CD4-positive, CD25-positive, alpha-beta regulatory T cell (primary cell): ENCODE results near the gene LRTM2. TPM values are rescaled to one million over a fixed set of nuclear protein-coding genes. Genes with fewer than 3 reads are reported as not detected.

Source experiments
- ATAC-seq, 2 donors: fragments of 150-1000 bp; cut with Tn5 transposase; one replicate each; pipeline ENCODE4 v1.10.0; 2021; ENCODE audit warnings: low read depth in 2 of 2, moderate number of reproducible peaks in 2 of 2, moderate library complexity in 1 of 2
- DNase-seq, 3 donors: peaks; one replicate each; pipeline versions ENCODE4 v3.0.0 to v3.0.0-alpha.2; 2012 to 2022; ENCODE audit warnings: mixed read lengths in 1 of 3
- H3K27ac ChIP-seq: one replicate; pipeline ENCODE4 v1.7.0; 2013; ENCODE audit warnings: mild to moderate bottlenecking, low read length; ENCODE audit not compliant: insufficient read depth, poor library complexity, severe bottlenecking
- H3K27me3 ChIP-seq: one replicate; pipeline ENCODE4 v1.7.0; 2013; ENCODE audit warnings: low read length; ENCODE audit not compliant: control insufficient read depth, insufficient read depth
- H3K36me3 ChIP-seq: one replicate; pipeline ENCODE4 v1.7.0; 2013; ENCODE audit warnings: mild to moderate bottlenecking, low read length, moderate library complexity; ENCODE audit not compliant: control insufficient read depth, insufficient read depth
- H3K4me1 ChIP-seq: 2 replicates; pipeline ENCODE4 v1.7.0; 2013; ENCODE audit warnings: mild to moderate bottlenecking, low read length; ENCODE audit not compliant: insufficient read depth, control insufficient read depth, poor library complexity, severe bottlenecking
- H3K4me3 ChIP-seq: one replicate; pipeline ENCODE4 v1.7.0; 2013; ENCODE audit warnings: low read depth, mild to moderate bottlenecking, low read length, moderate library complexity
- H3K9me3 ChIP-seq, 2 experiments: 1 replicate in 1 of 2; 2 replicates in 1 of 2; pipeline ENCODE4 v1.7.0; 2013; ENCODE audit warnings: low read length in 2 of 2, mild to moderate bottlenecking in 1 of 2, moderate library complexity in 1 of 2; ENCODE audit not compliant: control insufficient read depth in 2 of 2
- H3K27ac Mint-ChIP-seq, 3 donors: one replicate each; pipeline ENCODE4 v1.8.0; 2020 to 2022; ENCODE audit warnings: mild to moderate bottlenecking in 3 of 3, mixed read lengths in 3 of 3, moderate library complexity in 2 of 3
- H3K27me3 Mint-ChIP-seq: one replicate; pipeline ENCODE4 v1.8.0; 2022; ENCODE audit warnings: mild to moderate bottlenecking, mixed read lengths
- H3K36me3 Mint-ChIP-seq: one replicate; pipeline ENCODE4 v1.8.0; 2020; ENCODE audit warnings: mixed read lengths
- H3K4me1 Mint-ChIP-seq, 4 donors: one replicate each; pipeline ENCODE4 v1.8.0; 2020 to 2022; ENCODE audit warnings: mixed read lengths in 4 of 4, mild to moderate bottlenecking in 1 of 4
- H3K4me3 Mint-ChIP-seq, 4 donors: one replicate each; pipeline ENCODE4 v1.8.0; 2020 to 2022; ENCODE audit warnings: mild to moderate bottlenecking in 4 of 4, mixed read lengths in 4 of 4, moderate library complexity in 3 of 4
- H3K9me3 Mint-ChIP-seq, 7 donors: one replicate each; pipeline ENCODE4 v1.8.0; 2020 to 2022; ENCODE audit warnings: mixed read lengths in 7 of 7, mild to moderate bottlenecking in 3 of 7, moderate library complexity in 2 of 7
- polyA plus RNA-seq, 4 donors: library from polyadenylated mRNA; unstranded; fragments of 300-500 nt; fragmentation: Illumina TruSeq; gene quantifications; one replicate each; pipeline ENCODE4 v1.2.3, GENCODE V29; 2021
- total RNA-seq: library from RNA; stranded (reverse); gene quantifications from one replicate; pipeline ENCODE4 v1.2.3, GENCODE V29; 2022

The LRTM2 gene
- total and polyA plus RNA-seq, 5 donors from 2014 or later = not detected

DNA sequence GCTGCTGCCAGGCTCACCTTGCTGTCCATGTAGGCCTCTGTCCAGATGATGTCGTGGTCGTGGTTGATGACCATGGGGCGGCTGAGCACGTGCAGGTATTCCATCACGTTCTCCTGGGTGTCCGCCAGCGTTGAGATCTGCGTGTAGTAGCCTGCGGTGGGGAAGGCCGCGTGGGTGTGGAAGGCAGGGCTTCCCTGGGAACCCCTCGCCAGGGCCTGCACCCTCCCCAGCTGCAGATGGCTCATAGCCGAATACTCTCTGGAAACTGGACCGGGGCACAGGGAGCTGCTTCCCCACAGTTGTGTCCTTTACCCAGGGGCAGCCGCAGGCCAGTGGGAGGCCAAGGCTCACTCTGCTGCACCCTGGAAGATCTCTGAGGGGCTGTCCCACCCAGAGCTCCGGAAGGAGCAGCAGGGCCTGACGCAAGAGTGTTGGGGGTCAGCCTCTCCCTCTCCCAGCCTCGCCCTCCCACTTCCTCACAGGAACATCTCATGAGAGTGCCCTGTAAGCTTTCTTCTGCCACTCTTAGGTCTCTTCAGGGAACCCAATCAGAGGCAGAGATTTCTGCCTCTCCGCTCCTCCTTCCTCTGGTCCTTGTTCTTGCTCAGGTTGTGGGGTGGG lies 62.6 kb downstream of the LRTM2 start:
- no peaks in the 10 kb centered on the region for H3K36me3 ChIP-seq
- no peak for ATAC-seq
- no peak overlapping the region for H3K27ac ChIP-seq
- H3K4me3 ChIP-seq = no peak overlapping the region
- no peaks in the 10 kb centered on the region for H3K4me1 Mint-ChIP-seq
- no peak overlapping the region for H3K27ac Mint-ChIP-seq
- no peaks in the 10 kb centered on the region for H3K4me1 ChIP-seq
- H3K27me3 Mint-ChIP-seq = peaks cover 16% of the 10 kb centered on the region
- DNase-seq = no peak
- H3K4me3 Mint-ChIP-seq = no peak overlapping the region
- no peaks in the 10 kb centered on the region for H3K36me3 Mint-ChIP-seq
- H3K9me3 Mint-ChIP-seq = peaks cover 0 to 3% (median 0%) of the 10 kb centered on the region in 7 donors
- peaks cover 2% of the 10 kb centered on the region for H3K27me3 ChIP-seq
- H3K9me3 ChIP-seq = no peaks in the 10 kb centered on the region

DNA sequence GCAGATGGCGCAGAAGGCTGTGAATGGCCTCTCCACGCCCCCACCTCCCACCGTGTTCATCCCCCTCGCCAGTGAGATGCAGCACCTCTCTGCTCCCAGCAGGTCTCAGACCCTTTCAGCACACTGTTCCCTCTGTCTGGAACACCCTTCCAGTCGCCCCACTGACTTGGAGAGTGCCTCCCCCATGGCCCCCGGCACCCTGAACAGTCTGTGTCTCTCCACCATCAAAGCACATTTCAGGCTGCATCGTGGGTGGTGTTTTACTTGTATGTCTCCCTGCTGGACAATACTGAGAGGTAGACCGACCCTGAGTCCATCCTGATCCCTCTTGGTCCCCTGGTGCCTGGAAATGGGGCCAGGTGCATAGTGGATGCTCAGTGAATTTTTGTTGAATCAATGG lies 63.1 kb downstream of the LRTM2 start:
- H3K36me3 ChIP-seq = no peaks in the 10 kb centered on the region
- H3K27me3 Mint-ChIP-seq = peaks cover 22% of the 10 kb centered on the region
- no peak for DNase-seq
- H3K36me3 Mint-ChIP-seq = no peaks in the 10 kb centered on the region
- H3K9me3 Mint-ChIP-seq = peaks cover 0 to 5% (median 0%) of the 10 kb centered on the region in 7 donors
- H3K9me3 ChIP-seq = no peaks in the 10 kb centered on the region
- no peak overlapping the region for H3K4me3 ChIP-seq
- no peaks in the 10 kb centered on the region for H3K4me1 Mint-ChIP-seq
- no peak overlapping the region for H3K27ac ChIP-seq
- ATAC-seq = no peak
- no peak overlapping the region for H3K4me3 Mint-ChIP-seq
- H3K4me1 ChIP-seq = no peaks in the 10 kb centered on the region
- no peak overlapping the region for H3K27ac Mint-ChIP-seq
- H3K27me3 ChIP-seq = peaks cover 7% of the 10 kb centered on the region

DNA sequence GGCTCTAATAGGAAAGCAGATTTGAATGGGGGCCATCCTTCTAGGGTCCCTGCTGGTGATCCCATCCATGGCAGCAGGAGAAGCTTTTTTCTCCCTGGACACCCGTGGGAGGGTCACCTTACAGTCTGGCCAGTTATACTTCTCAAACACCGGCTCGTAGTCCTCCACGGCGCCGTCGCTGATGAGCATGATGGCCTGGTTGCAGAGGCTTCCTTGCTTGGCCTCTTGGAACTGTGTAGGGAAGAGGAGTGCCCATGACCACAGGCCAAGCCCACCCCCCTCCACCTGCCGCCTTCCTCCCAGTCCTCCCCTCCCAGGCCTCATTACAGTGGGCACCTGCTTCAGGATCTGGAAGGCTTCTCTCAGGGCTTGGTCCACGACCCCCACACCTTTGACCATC lies 64.3 kb downstream of the LRTM2 start:
- H3K27me3 Mint-ChIP-seq = peaks cover 24% of the 10 kb centered on the region
- H3K27me3 ChIP-seq = peaks cover 8% of the 10 kb centered on the region

DNA sequence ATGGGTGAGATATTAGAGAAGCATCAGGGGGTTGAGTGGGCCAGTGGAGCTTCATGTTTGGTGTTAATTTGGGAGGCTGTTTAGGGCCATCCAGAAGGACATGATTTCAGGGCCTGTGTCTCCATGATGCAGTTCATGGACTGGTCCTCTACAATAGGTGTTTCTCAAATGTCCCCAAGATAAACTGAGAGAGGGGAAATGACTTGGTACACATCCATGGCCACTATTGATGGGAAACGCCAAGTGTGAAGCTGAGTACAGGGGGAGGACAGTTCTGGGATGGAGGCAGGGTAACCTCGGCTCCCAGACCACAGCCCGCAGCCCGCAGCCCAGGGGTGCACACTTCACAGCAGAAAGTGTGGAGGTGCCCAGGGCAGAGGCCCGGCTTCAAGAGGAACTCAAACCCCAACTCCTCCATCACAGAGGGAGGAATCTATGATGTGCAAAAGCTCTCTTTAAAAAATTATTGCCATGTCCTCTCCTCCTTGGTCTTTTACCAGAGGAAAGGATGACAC lies 64.8 kb downstream of the LRTM2 start:
- H3K27ac Mint-ChIP-seq = no peak overlapping the region
- H3K9me3 Mint-ChIP-seq = peaks cover 0 to 8% (median 0%) of the 10 kb centered on the region in 7 donors
- ATAC-seq = no peak
- H3K9me3 ChIP-seq = no peaks in the 10 kb centered on the region
- H3K27ac ChIP-seq = no peak overlapping the region
- no peaks in the 10 kb centered on the region for H3K4me1 Mint-ChIP-seq
- peaks cover 8% of the 10 kb centered on the region for H3K27me3 ChIP-seq
- no peaks in the 10 kb centered on the region for H3K36me3 ChIP-seq
- H3K4me3 ChIP-seq = no peak overlapping the region
- H3K36me3 Mint-ChIP-seq = no peaks in the 10 kb centered on the region
- DNase-seq = no peak
- H3K4me3 Mint-ChIP-seq = no peak overlapping the region
- peaks cover 24% of the 10 kb centered on the region for H3K27me3 Mint-ChIP-seq
- H3K4me1 ChIP-seq = no peaks in the 10 kb centered on the region

More for the DNA sequence above, 64.3 kb downstream of the LRTM2 start:
- H3K36me3 Mint-ChIP-seq = no peaks in the 10 kb centered on the region
- no peaks in the 10 kb centered on the region for H3K36me3 ChIP-seq
- no peak overlapping the region for H3K27ac ChIP-seq
- H3K4me3 ChIP-seq = no peak overlapping the region
- DNase-seq = no peak
- no peaks in the 10 kb centered on the region for H3K4me1 ChIP-seq
- no peaks in the 10 kb centered on the region for H3K4me1 Mint-ChIP-seq
- ATAC-seq = no peak
- H3K9me3 Mint-ChIP-seq = peaks cover 0 to 8% (median 0%) of the 10 kb centered on the region in 7 donors
- no peak overlapping the region for H3K4me3 Mint-ChIP-seq
- no peaks in the 10 kb centered on the region for H3K9me3 ChIP-seq
- H3K27ac Mint-ChIP-seq = no peak overlapping the region

DNA sequence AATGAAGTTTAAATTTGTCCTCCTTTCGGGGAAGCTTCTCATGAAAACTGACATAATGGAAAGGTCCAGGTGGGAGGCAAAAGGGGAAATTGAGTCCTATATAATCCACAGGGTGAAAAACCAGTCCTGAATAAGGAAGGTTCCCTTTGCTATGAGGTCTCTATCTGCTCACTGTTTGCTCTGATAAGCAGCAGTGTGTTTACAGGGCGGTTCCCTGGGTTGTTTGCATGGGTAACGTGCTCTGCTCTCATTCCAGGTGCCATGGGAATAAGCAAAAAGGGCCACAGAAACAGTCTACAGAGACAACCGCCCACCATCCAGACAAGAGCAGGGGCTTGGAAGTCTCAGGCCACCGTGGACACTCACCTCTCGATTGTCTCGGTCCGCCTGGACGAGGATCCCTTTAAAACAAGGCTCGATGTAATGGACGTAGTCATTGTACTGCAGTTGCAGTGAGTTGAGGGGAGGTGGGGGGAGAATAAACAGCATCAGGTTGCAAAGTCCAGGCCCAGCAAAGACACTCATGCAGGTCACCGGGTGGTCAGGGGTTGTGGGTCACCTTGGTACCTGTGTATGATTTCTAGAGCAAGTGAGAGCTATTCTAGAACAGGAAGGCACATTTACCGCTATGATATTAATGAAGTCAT lies 65.4 kb downstream of the LRTM2 start:
- DNase-seq = no peak
- Mint-ChIP-seq H3K27me3 (peaks cover 24% of the 10 kb centered on the region), H3K4me3 (no peak overlapping the region), H3K4me1 (no peaks in the 10 kb centered on the region), H3K27ac (no peak overlapping the region), H3K9me3 (peaks cover 0 to 8% (median 0%) of the 10 kb centered on the region in 7 donors), H3K36me3 (no peaks in the 10 kb centered on the region)
- H3K27ac ChIP-seq = no peak overlapping the region
- no peak for ATAC-seq
- H3K36me3 ChIP-seq = no peaks in the 10 kb centered on the region
- H3K9me3 ChIP-seq = peaks cover 0 to 3% of the 10 kb centered on the region in 2 experiments
- H3K27me3 ChIP-seq = peaks cover 8% of the 10 kb centered on the region
- no peaks in the 10 kb centered on the region for H3K4me1 ChIP-seq
- H3K4me3 ChIP-seq = no peak overlapping the region

Other genes starting within 250 kb of the LRTM2 start
- 26.0 TPM for gene FBXL14, start 226.0 kb upstream of the LRTM2 start, total RNA-seq
- gene FBXL14, start 226.0 kb upstream of the LRTM2 start, polyA plus RNA-seq = 10 to 100 TPM; 18.5 to 24.3 (median 23.7) TPM
- gene WNT5B, start 191.3 kb upstream of the LRTM2 start, total RNA-seq = not detected
- not detected for gene WNT5B, start 191.3 kb upstream of the LRTM2 start, polyA plus RNA-seq
- gene ADIPOR2, start 129.5 kb upstream of the LRTM2 start, total RNA-seq = 26.3 TPM
- 1 to 10 TPM; 1.8 to 3.3 (median 2.5) TPM for gene ADIPOR2, start 129.5 kb upstream of the LRTM2 start, polyA plus RNA-seq
- gene CACNA2D4, start 98.1 kb downstream of the LRTM2 start, total RNA-seq = 7.1 TPM
- gene CACNA2D4, start 98.1 kb downstream of the LRTM2 start, polyA plus RNA-seq = 10 to 100 TPM in 1 of 4 donors, 1 to 10 TPM in 3; 2.9 to 10.4 (median 5.6) TPM
- 23.9 TPM for gene DCP1B, start 183.9 kb downstream of the LRTM2 start, total RNA-seq
- gene DCP1B, start 183.9 kb downstream of the LRTM2 start, polyA plus RNA-seq = 10 to 100 TPM; 29.0 to 56.8 (median 39.2) TPM
- 0.07 TPM for gene CACNA1C, start 232.4 kb downstream of the LRTM2 start, total RNA-seq
- gene CACNA1C, start 232.4 kb downstream of the LRTM2 start, polyA plus RNA-seq = under 1 TPM; 0.02 to 0.14 (median 0.11) TPM